SH-SY5Y (cell line): ENCODE measurements around the gene PDIA5.

Source experiments
- GATA2 ChIP-seq: IDR thresholded peaks from 2 replicates; pipeline ENCODE4 v1.6.1; 2011; ENCODE audit warnings: mild to moderate bottlenecking, low read depth, low read length
- GATA3 ChIP-seq: IDR thresholded peaks from 2 replicates; pipeline ENCODE4 v1.6.1; 2011; ENCODE audit warnings: low read depth, mild to moderate bottlenecking, low read length, moderate library complexity

PDIA5 gene

DNA sequence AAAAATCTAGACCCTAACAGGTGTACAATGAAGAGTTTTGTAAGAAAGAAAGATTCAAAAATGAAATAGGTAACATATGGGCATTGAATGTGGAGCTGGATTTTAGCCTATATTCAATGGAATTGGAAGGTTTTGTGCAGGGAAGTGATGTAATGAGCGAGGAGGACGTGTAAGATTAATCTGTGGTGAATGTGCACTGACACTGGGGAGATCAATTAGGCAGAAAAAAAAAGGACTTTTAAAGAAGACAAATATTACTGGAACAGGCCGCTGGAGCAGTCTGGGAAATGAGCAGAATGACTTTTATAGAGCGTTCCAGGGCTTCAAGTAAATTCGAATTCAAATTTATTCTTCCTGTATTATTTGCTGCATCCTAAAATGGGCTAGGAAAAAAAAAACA is 55.2 kb downstream of the PDIA5 start:
- TF ChIP-seq GATA3 (no peak), GATA2 (no peak)

DNA sequence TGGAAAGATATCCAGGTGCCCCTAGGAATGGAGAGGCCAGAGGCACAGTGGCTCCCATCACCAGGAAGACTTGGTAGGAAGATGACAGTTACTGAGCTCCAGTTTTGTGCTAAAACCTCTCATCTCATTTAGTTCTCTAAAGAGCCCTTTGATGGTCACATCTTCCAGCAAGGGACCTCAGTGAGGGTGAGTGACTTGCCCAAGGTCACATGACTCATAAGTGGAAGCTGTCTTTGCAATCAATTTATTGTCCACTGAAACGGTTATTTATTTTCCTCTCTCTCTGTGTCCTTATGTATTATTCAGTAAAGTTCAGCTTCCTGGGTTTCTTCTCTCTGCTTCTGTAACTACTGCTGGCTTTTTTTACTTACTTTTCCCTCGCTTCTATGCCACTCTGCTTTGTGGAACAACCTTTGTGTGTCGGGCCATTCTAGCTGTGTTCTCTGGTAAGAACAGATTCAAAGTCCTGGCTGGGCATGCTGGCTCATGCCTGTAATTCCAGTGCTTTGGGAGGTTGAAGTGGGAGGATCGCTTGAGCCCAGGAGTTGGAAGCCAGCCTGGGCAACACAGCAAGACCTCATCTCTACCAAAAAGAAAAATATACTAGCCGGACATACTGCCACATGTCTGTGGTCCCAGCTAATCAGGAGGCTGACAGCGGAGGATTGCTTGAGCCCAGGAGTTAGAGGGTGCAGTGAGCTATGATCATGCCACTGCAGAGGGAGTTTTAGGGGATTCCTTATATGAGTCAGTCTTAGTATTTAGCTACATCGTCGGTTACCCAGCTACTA is 55.9 kb downstream of the PDIA5 start:
- no peak for TF ChIP-seq GATA2
- TF ChIP-seq GATA3 = no peak

DNA sequence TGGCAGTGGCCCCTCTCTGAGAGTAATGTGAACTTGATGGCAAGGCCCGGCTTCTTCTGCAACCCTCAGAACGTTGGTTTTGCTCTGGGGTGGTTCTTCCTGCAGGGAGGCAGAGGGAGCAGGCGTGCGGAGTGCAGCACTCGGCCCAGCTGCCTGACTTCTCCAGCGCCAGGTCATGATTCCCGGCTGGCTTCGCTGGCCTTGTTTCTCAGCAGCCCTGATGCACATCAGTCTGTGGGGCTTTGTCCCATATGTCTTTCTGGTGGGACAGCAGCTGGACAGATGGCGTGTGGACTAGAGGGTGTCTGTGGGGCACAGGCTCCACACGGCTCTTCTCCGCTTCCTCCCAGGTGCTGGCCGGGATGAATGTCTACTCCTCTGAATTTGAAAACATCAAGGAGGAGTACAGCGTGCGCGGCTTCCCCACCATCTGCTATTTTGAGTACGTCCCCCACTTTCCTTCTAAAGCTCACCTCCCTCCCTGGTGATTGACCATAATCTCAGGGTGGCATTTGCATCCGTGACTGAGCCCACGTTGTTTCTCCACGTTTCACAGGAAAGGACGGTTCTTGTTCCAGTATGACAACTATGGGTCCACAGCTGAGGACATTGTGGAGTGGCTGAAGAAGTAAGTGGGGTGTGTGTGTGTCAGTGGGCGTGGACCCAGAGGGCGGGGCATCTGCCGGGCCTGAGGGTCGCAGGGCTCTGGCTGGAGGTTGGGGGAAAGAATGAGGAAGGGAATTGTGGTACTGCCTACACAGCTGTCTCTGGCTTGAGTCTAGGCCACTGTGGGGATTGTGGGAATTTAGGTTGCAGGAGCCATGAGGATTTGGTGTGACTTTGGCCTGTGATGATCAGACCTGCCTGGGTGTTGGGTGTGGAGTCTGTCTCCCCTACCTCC is 57.1 kb downstream of the PDIA5 start:
- no peak for TF ChIP-seq GATA3
- TF ChIP-seq GATA2 = no peak

DNA sequence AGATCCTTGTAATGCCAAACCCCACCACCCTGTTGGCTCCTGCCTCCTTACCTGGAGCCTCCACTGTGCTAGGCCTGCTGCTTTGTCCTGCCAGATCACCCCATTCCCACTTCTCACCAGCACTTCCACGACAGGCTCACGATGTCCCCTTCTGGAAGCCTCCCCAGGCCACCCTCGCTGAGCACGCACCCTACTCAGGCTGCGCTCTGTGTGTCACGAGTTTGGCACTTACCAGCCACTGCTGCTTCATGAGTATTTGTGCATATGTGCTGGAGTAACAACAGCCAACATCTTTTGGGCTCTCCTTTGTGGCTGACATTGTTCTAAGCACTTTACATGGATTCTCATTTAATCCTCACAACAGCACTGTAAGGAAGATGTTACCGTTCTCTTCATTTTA is 58.1 kb downstream of the PDIA5 start:
- no peak for TF ChIP-seq GATA2
- TF ChIP-seq GATA3 = no peak

DNA sequence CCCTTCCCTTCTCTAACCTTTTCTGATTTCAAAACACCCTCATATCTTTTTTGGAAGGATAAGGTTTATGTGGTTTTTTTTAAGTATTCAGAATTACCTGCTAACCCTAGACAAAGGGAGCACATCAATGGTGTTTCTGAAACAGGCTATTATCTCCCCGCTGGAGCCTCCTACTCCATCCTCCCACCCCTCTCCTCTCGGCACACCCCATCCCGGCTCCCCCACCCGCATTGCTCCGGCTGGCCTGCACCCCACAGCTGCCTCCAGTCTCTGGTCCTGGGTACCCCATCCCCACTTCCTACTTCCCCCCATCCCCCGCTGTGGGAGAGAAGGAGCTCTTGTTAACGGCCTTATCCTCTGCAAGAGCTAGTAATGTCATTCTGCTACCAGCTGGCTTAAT is 59.2 kb downstream of the PDIA5 start:
- TF ChIP-seq GATA3 (no peak), GATA2 (no peak)

DNA sequence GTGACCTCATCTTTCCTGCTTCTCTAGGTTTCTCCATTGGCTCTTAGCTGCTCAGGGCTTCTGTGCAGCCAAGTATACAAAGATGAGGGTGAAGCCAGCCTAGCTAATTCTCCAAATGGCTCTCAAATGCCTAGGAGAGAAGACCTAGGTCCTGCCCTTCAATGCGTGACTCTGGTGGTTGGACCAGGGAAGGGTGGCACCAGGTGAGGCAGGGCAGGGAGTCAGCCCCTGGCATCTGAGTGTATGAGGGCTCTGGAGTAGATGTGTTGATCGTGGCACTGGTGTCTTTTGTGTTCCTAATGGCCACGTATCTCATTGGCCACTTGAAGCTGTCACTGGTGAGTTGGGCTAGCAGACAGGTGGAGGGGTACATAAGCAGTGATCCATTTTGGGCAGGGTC is 59.8 kb downstream of the PDIA5 start:
- no peak for TF ChIP-seq GATA2
- no peak for TF ChIP-seq GATA3

DNA sequence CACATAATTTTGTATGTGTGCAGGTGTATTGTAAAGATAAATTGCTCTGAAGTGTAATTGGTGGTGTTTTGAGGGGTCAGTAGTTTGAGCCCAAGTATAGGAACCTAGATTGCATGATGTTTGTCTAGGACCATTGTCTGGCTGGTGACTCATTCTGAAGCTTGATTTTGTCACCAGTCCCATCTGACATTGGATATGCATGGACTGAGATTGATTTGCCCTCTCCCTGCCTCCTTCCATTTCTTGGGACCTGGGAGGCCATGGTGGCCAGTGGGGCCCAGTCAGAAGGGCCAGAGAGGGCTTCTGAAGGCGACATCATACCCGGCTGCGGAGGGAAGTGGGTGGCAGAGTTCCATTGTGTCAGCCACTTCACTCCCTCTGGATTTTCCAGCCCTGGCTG is 62.3 kb downstream of the PDIA5 start:
- TF ChIP-seq GATA2 = no peak
- no peak for TF ChIP-seq GATA3

DNA sequence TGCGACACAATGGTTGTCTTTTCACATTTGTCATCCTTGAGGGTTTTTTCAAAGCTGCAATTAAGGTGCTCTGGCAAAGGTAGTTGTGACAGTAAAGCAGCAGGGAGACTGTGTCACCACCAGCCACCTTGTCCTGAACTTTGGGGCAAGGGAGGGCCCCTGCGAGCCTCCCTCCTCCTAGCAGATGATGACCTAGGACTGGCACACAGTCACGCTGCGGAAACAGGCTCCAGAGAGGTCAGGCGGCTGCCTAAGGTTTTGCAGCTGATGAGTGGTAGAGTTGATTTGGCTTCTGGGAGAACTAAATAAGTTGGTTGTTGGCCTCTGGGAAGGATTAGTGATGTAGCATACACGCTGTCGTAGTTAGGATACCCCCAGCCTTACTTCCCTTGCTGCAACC is 62.7 kb downstream of the PDIA5 start:
- TF ChIP-seq GATA2 (no peak), GATA3 (no peak)

DNA sequence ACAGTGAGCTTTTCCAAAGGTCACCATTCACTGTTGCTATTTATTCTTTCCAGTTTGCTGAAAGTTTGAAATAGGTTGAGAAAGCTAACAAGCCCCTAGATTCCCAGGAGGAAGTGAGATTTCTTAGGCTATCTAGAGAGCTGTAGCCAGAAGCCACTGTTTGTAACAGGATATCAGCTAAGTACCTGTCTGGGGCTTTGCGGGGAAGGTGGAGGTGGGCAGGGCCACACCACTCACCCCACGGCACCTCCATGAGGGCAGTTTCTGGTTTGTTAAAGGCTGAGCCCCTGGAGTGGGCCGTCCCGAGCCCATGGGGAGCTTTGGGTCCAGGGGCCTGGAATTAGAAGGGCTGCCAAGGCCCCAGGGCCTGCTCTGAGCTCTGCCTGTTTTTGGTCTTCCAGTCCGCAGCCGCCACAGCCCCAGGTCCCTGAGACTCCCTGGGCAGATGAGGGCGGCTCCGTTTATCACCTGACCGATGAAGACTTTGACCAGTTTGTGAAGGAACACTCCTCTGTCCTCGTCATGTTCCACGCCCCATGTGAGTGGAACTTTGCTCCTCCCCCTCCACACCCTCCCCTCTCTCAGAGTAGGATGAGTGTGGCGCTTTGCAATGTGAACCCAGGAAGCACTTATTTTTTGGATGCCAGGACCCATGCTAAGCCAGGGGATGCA is 63.4 kb downstream of the PDIA5 start:
- no peak for TF ChIP-seq GATA2
- no peak for TF ChIP-seq GATA3

DNA sequence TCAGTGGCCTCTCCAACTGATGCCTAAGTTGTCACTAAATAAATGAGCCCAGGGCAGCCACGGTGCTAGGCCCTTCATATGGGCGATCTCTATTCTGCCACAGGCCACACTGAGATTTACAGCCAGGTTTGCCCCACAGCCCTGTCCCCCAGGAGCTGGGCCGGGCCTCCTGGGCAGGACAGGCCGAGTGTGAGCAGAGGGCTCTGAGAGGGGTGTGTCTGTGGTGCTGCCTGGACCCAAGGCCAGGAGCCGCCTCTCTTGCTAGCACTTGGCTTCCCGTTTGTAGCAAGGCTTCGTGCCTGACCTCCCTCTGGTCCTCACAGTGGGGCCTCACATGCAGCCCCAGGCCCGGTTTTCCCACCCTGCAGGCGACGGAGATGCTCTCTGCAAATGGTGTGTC is 67.8 kb downstream of the PDIA5 start:
- TF ChIP-seq GATA3 (no peak), GATA2 (no peak)

DNA sequence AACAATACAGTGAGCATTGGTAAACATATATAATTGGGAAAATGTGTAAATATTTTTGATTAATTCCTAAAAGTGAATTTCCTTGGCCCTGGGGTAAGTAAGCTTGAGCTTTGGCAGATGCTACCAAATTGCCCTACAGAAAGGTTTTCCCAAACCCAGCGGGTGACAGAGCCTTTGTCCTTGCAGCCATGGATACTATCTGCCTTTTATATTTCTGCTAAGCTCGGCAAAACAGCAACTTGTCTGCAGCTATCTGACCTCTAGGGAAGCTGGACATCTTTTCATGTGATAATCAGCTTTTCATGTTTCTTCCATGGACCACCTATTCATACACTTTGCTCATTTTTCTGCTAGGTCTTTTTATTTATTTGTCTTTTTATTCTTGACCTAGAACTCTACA is 70.2 kb downstream of the PDIA5 start:
- TF ChIP-seq GATA3 (no peak; the same call in 1 of the 2 replicates), GATA2 (peak; percentile 81)

DNA sequence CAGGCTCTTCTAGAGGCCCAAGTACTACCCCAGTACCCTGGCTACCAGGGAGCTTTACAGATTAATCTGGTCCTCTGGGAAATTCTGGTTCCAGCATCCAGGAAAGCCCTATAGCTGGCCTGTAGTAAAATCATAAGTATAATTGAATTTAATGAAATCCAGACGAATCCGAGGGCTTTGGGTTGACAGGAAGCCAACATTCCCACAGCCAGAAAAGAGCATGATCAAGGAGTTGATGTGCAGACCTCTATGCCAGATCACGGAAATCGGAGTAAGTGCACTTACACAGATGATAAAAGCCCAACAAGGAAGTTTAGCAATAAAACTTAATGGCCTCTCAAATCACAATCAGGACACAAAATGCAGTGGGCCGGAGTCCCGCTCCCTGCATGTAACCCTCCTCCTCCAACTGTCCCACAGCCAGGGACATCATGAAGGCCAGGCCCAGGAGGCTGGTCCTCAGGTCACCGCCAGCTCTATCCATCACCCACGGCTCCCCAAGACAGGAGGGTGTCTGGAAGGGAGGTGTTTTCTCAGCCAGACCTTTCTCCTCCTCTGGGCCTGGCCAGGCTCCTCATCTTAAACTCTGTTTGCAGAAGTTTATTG is 72.1 kb downstream of the PDIA5 start:
- TF ChIP-seq GATA3 = no peak
- TF ChIP-seq GATA2 = peak; percentile 62

DNA sequence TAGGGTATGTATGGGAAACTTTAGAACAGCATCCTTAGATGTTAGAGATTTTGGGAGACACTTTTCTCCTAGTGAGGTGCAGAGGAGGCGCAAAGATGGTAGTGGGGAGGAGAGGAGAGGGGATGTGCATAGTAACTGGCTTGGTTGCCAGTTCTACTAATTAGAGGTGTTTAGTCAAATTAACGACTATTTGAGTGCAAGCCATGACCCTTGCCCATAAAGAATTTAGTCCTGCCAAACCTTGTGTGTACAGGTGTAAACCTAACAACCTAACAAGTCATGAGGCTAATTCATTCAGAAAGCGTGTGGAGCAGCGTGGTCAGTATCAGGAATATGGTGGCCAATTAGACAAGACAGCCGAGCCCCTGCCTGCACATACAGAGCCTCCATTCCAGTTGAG is 72.7 kb downstream of the PDIA5 start:
- TF ChIP-seq GATA3 = no peak
- no peak for TF ChIP-seq GATA2

DNA sequence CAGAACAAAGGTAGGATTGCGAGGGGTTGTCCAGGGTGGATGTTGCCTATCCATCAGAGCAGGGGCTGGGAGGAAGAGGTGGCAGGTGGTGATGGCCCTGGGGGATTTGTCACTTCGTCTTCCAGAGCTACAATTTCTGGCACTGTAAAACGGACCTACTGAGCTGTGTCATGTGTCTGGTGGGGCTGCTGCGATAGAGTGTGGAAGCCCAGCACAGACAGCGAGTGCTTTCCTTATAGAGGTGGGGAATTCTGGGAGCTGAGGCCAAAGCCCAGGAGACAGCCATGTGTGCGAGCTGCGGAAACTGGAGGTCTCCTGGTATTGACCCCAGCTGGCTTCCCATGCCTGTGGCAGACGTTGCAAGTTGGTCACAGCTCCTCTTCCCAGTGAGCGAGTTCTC is 73.7 kb downstream of the PDIA5 start:
- TF ChIP-seq GATA2 (no peak), GATA3 (no peak)
